Liver (tissue), 3 donors: Measurements from ENCODE around the gene XXYLT1.

Source experiments
- ATF3 ChIP-seq: IDR thresholded peaks from 2 replicates; pipeline ENCODE4 v1.6.1; 2016; ENCODE audit warnings: antibody characterized with exemption
- CTCF ChIP-seq: fragments of 150-350 bp; IDR thresholded peaks from 2 replicates; pipeline ENCODE4 v1.5.1; 2017; ENCODE audit warnings: improper control_type of control experiment, low read depth, low read length; ENCODE audit not compliant: missing input control
- EGR1 ChIP-seq, 2 donors: IDR thresholded peaks; 2 replicates each; pipeline ENCODE4 v1.6.1; 2016 to 2018; ENCODE audit warnings: antibody characterized with exemption in 2 of 2, low read depth in 2 of 2
- FOXA1 ChIP-seq: IDR thresholded peaks from 2 replicates; pipeline ENCODE4 v1.6.1; 2016; ENCODE audit warnings: antibody characterized with exemption
- HNF4G ChIP-seq: IDR thresholded peaks from 2 replicates; pipeline ENCODE4 v1.6.1; 2016; ENCODE audit warnings: antibody characterized with exemption
- JUND ChIP-seq, 2 donors: IDR thresholded peaks; 2 replicates each; pipeline ENCODE4 v1.6.1; 2016; ENCODE audit warnings: antibody characterized with exemption in 2 of 2
- MAX ChIP-seq: IDR thresholded peaks from 2 replicates; pipeline ENCODE4 v1.6.1; 2016; ENCODE audit warnings: antibody characterized with exemption
- NR2F2 ChIP-seq: IDR thresholded peaks from 2 replicates; pipeline ENCODE4 v1.6.1; 2016; ENCODE audit warnings: antibody characterized with exemption
- RAD21 ChIP-seq, 2 donors: IDR thresholded peaks; 2 replicates each; pipeline ENCODE4 v1.6.1; 2016; ENCODE audit warnings: antibody characterized with exemption in 2 of 2, mild to moderate bottlenecking in 2 of 2
- REST ChIP-seq: IDR thresholded peaks from 2 replicates; pipeline ENCODE4 v1.6.1; 2016; ENCODE audit warnings: antibody characterized with exemption, mild to moderate bottlenecking
- SP1 ChIP-seq: IDR thresholded peaks from 2 replicates; pipeline ENCODE4 v1.6.1; 2018; ENCODE audit warnings: antibody characterized with exemption, mild to moderate bottlenecking
- TAF1 ChIP-seq: conservative IDR thresholded peaks from 2 replicates; pipeline ENCODE4 v1.6.1; 2016; ENCODE audit warnings: antibody characterized with exemption, mild to moderate bottlenecking
- YY1 ChIP-seq: IDR thresholded peaks from 2 replicates; pipeline ENCODE4 v1.6.1; 2016; ENCODE audit warnings: antibody characterized with exemption, mild to moderate bottlenecking
- donor health status: healthy.
- donor health status: healthy.

- TF ChIP-seq CTCF (no peak), YY1 (no peak), FOXA1 (no peak), HNF4G (no peak), TAF1 (no peak), SP1 (no peak), REST (no peak), JUND (IDR thresholded peaks at IDR 0.05) (no peak), NR2F2 (no peak), RAD21 (IDR thresholded peaks at IDR 0.05) (peak; percentile 65 to 70), MAX (no peak), ATF3 (no peak), EGR1 (IDR thresholded peaks at IDR 0.05; ENCODE audit: low read depth in 2 of 2) (no peak)
Observed at GRCh38 chr3:195250473-195251251, 20.3 kb downstream of the XXYLT1 start.
